UCSD-AML1 (cell line): ENCODE data around the gene TTC31.
"Not testable (repeated sequence)": the region's sequence is repeated elsewhere in the genome, so short reads cannot be mapped to it uniquely, and the experiment has no call there.

Source experiments
- DNase-seq: peaks from one replicate; lab custom pipeline; 2025; ENCODE audit not compliant: unreplicated experiment; lab: John Stamatoyannopoulos, UW

The TTC31 gene

GRCh38 chr2:74483675-74484164 is 839 bp downstream of the TTC31 start:
- DNase-seq = not testable (repeated sequence)

GRCh38 chr2:74486141-74486540 is 3.3 kb downstream of the TTC31 start:
- DNase-seq = no peak

- no peak for DNase-seq
These were observed 6.0 kb downstream of the TTC31 start for GRCh38 chr2:74488643-74489481.

- DNase-seq = no peak
These were observed 7.0 kb downstream of the TTC31 start for GRCh38 chr2:74489906-74490305.

- DNase-seq = no peak
These were observed 9.0 kb downstream of the TTC31 start for GRCh38 chr2:74491648-74492544.

- DNase-seq = no peak
These were observed 10.7 kb downstream of the TTC31 start for GRCh38 chr2:74493546-74493945.

GRCh38 chr2:74495440-74495839 is 12.6 kb downstream of the TTC31 start:
- no peak for DNase-seq

- no peak for DNase-seq
These were observed 14.3 kb downstream of the TTC31 start for GRCh38 chr2:74496997-74497776.

GRCh38 chr2:74497777-74498499 is 15.1 kb downstream of the TTC31 start:
- no peak for DNase-seq

GRCh38 chr2:74498500-74499266 is 15.8 kb downstream of the TTC31 start:
- DNase-seq = no peak

- no peak for DNase-seq
These were observed 16.5 kb downstream of the TTC31 start, which contains the start of gene LBX2 for GRCh38 chr2:74499267-74499939. LBX2 (minus strand) TSS chr2:74499603; CDS start chr2:74499537, 66 bp downstream.

- no peak for DNase-seq
These were observed 17.2 kb downstream of the TTC31 start for GRCh38 chr2:74499940-74500577.

GRCh38 chr2:74500578-74500946 is 17.7 kb downstream of the TTC31 start:
- DNase-seq = no peak

- no peak for DNase-seq
These were observed 18.6 kb downstream of the TTC31 start for GRCh38 chr2:74501335-74502071.

GRCh38 chr2:74502147-74502719 is 19.4 kb downstream of the TTC31 start:
- DNase-seq = no peak

- peak; percentile 86 for DNase-seq
These were observed 20.0 kb downstream of the TTC31 start for GRCh38 chr2:74502720-74503505.
